ENCODE data around the gene BYSL. TPM values are rescaled to one million over a fixed set of nuclear protein-coding genes. Genes with fewer than 3 reads are reported as not detected.

BYSL gene
- total RNA-seq, 2 experiments from 2014 or later = 36.1 to 54.5 TPM

DNA sequence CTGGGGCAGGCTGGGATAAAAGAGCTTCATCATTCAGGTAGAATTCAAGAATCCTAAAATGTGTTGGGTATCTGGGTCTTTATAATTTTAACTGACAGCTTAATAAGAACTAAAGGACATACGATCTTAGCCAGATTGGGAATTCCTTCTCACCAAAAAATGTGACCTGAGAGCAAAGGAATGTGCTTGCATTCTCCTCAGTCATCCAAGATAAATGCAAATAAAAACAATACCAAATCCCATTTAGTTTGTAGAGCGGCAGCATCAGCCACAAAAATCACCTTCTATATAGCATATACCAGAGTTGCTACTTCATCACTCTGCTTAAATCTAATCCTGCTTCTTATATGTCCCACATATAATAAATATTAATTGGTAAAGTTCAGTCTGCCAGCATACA is 43.1 kb upstream of the BYSL start:
- H3K4me1 ChIP-seq (ENCODE audit: insufficient read depth, low read length, poor library complexity, severe bottlenecking) = no peaks in the 10 kb centered on the region
- no peaks in the 10 kb centered on the region for H3K36me3 ChIP-seq (ENCODE audit: insufficient read depth, low read length)
- POLR2A ChIA-PET = interaction anchor here (1.3 kb wide), 1 partner anchor 9 kb away, joined by 4 read pairs; no protein-coding TSS in a partner anchor
- intact Hi-C loops (cut with micrococcal nuclease; ENCODE audit: unreplicated experiment) = no loop called here
- no peaks in the 10 kb centered on the region for H4K20me1 ChIP-seq (ENCODE audit: insufficient read depth, low read length)
- DNase-seq (ENCODE audit: low spot score) = no peak
- no peak for TF ChIP-seq EZH2phosphoT487 (IDR thresholded peaks at IDR 0.05; ENCODE audit: borderline replicate concordance, low read depth, low read length)
- H3K79me2 ChIP-seq (ENCODE audit: insufficient read depth, low read depth, low read length) = no peaks in the 10 kb centered on the region
- no peak overlapping the region for H3K4me3 ChIP-seq (ENCODE audit: low read depth, low read length, poor library complexity, severe bottlenecking)
- BruUV-seq (replicated peaks) = no TSS peak
- H3K27ac ChIP-seq (ENCODE audit: low read depth, low read length, poor library complexity, severe bottlenecking) = no peak overlapping the region
- no peak overlapping the region for H3K4me2 ChIP-seq (ENCODE audit: low read length)
- H3K9me2 ChIP-seq (ENCODE audit: insufficient read depth, low read length) = no peaks in the 10 kb centered on the region
- H2AFZ ChIP-seq (ENCODE audit: low read length) = no peak overlapping the region
- CTCF ChIA-PET (ENCODE audit: unreplicated experiment) = no interaction called here
- no peaks in the 10 kb centered on the region for H3K9me3 ChIP-seq (ENCODE audit: low read length)

GRCh38 chr6:41878961-41879405 is 42.3 kb upstream of the BYSL start:
- Histone ChIP-seq H3K4me1 (ENCODE audit: insufficient read depth, low read length, poor library complexity, severe bottlenecking) (no peaks in the 10 kb centered on the region), H3K9me3 (ENCODE audit: low read length) (no peaks in the 10 kb centered on the region), H3K4me2 (ENCODE audit: low read length) (no peak overlapping the region), H3K27ac (ENCODE audit: low read depth, low read length, poor library complexity, severe bottlenecking) (no peak overlapping the region), H2AFZ (ENCODE audit: low read length) (no peak overlapping the region), H3K79me2 (ENCODE audit: insufficient read depth, low read depth, low read length) (no peaks in the 10 kb centered on the region), H3K9me2 (ENCODE audit: insufficient read depth, low read length) (no peaks in the 10 kb centered on the region), H3K36me3 (ENCODE audit: insufficient read depth, low read length) (no peaks in the 10 kb centered on the region; the same call in 1 of the 2 replicates), H3K4me3 (ENCODE audit: low read depth, low read length, poor library complexity, severe bottlenecking) (no peak overlapping the region), H4K20me1 (ENCODE audit: insufficient read depth, low read length) (no peaks in the 10 kb centered on the region)
- intact Hi-C loops (cut with micrococcal nuclease; ENCODE audit: unreplicated experiment) = no loop called here
- no TSS peak for BruUV-seq (replicated peaks)
- ChIA-PET POLR2A (interaction anchor here (1.1 kb wide), 1 partner anchor 9 kb away, joined by 3 read pairs; no protein-coding TSS in a partner anchor), CTCF (ENCODE audit: unreplicated experiment) (no interaction called here)
- TF ChIP-seq EZH2phosphoT487 (IDR thresholded peaks at IDR 0.05; ENCODE audit: borderline replicate concordance, low read depth, low read length) (no peak), CTCF (conservative IDR thresholded peaks at IDR 0.05; ENCODE audit: low read length) (no peak)
- DNase-seq (ENCODE audit: low spot score) = no peak

DNA sequence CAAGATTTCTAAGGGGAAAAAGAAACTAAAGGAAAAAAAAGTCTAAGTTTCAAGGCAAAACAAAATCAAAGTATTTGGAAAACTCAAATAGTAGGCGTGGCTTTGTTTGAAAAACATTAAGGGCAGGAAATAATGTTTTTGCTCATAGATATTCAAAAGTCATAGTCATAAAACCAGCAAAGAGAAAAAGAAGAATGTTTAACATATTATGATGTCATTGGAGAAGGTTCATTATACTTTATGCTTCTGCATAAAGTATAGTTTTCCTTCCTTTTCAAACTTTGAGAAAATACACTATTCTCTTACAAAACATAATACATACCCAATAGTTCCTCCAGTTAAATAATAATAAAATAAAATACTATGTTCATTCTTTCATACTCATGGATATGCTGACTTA is 39.8 kb upstream of the BYSL start:
- Histone ChIP-seq H3K36me3 (ENCODE audit: insufficient read depth, low read length) (no peaks in the 10 kb centered on the region; the same call in 1 of the 2 replicates), H3K9me2 (ENCODE audit: insufficient read depth, low read length) (no peaks in the 10 kb centered on the region), H4K20me1 (ENCODE audit: insufficient read depth, low read length) (no peaks in the 10 kb centered on the region), H3K4me2 (ENCODE audit: low read length) (no peak overlapping the region), H3K79me2 (ENCODE audit: insufficient read depth, low read depth, low read length) (no peaks in the 10 kb centered on the region), H3K9me3 (ENCODE audit: low read length) (no peaks in the 10 kb centered on the region), H3K27ac (ENCODE audit: low read depth, low read length, poor library complexity, severe bottlenecking) (no peak overlapping the region), H3K4me1 (ENCODE audit: insufficient read depth, low read length, poor library complexity, severe bottlenecking) (no peaks in the 10 kb centered on the region), H2AFZ (ENCODE audit: low read length) (no peak overlapping the region), H3K4me3 (ENCODE audit: low read depth, low read length, poor library complexity, severe bottlenecking) (no peak overlapping the region)
- TF ChIP-seq EZH2phosphoT487 (IDR thresholded peaks at IDR 0.05; ENCODE audit: borderline replicate concordance, low read depth, low read length) = no peak
- no peak for TF ChIP-seq CTCF (conservative IDR thresholded peaks at IDR 0.05; ENCODE audit: low read length)
- BruUV-seq (replicated peaks) = no TSS peak
- ChIA-PET CTCF (ENCODE audit: unreplicated experiment) (no interaction called here), POLR2A (interaction anchor here (0.6 kb wide), 1 partner anchor 17 kb away, joined by 6 read pairs; no protein-coding TSS in a partner anchor)
- no peak for DNase-seq (ENCODE audit: low spot score)
- intact Hi-C loops (cut with micrococcal nuclease; ENCODE audit: unreplicated experiment) = no loop called here
